PC-3 (cell line): ENCODE measurements around the gene CASZ1. TPM values are rescaled to one million over a fixed set of nuclear protein-coding genes. Genes with fewer than 3 reads are reported as not detected.

Source experiments
- ATAC-seq: fragments of 200-7000 bp; cut with Tn5 transposase; 2 replicates; pipeline ENCODE4 v1.9.1; 2020; ENCODE audit warnings: mild to moderate bottlenecking, moderate library complexity
- BruUV-seq: library from RNA; stranded (reverse); fragments of 400-500 nt; replicated peaks from 2 replicates; lab custom pipeline; 2021; lab: Mats Ljungman, UMichigan
- CTCF ChIA-PET: fragments of 300-600 bp; sonication (Branson Sonifier 250); formaldehyde crosslinking; loops from one replicate; lab custom pipeline; 2022; ENCODE audit warnings: antibody characterized with exemption; lab: Charles Lee
- POLR2A ChIA-PET: fragments of 300-600 bp; sonication (Branson Sonifier 250); formaldehyde crosslinking; loops from one replicate; lab custom pipeline; 2022; ENCODE audit warnings: antibody characterized with exemption; ENCODE audit not compliant: unreplicated experiment; lab: Charles Lee
- DNase-seq: peaks from one replicate; pipeline ENCODE4 v3.0.0-alpha.2; 2015
- H2AFZ ChIP-seq: fragments of 300-600 bp; sonication (generic); 2 replicates; pipeline ENCODE4 v1.6.0; 2016; ENCODE audit warnings: antibody characterized with exemption, low read length
- H3F3A ChIP-seq: fragments of 300-600 bp; sonication (generic); one replicate; pipeline ENCODE4 v1.6.0; 2017; ENCODE audit warnings: antibody characterized with exemption, low read length, control low read depth, mild to moderate bottlenecking; ENCODE audit not compliant: unreplicated experiment
- H3K27ac ChIP-seq: fragments of 300-600 bp; sonication (generic); 2 replicates; pipeline ENCODE4 v1.5.1; 2016; ENCODE audit warnings: mild to moderate bottlenecking, low read length
- H3K27me3 ChIP-seq: fragments of 300-600 bp; sonication (generic); 2 replicates; pipeline ENCODE4 v1.6.1; 2016; ENCODE audit warnings: low read length, mixed read lengths
- H3K36me3 ChIP-seq: fragments of 300-600 bp; sonication (generic); 2 replicates; pipeline ENCODE4 v1.6.1; 2016; ENCODE audit warnings: low read depth, mixed run types, low read length, mixed read lengths
- H3K4me1 ChIP-seq: fragments of 300-600 bp; sonication (generic); 2 replicates; pipeline ENCODE4 v1.5.1; 2016; ENCODE audit warnings: low read length; ENCODE audit not compliant: insufficient read depth
- H3K4me2 ChIP-seq: fragments of 300-600 bp; sonication (generic); 2 replicates; pipeline ENCODE4 v1.6.0; 2016; ENCODE audit warnings: low read length
- H3K4me3 ChIP-seq: fragments of 300-600 bp; sonication (generic); 2 replicates; pipeline ENCODE4 v1.5.1; 2016; ENCODE audit warnings: mild to moderate bottlenecking, low read length, mixed read lengths
- H3K79me2 ChIP-seq: fragments of 300-600 bp; sonication (generic); 2 replicates; pipeline ENCODE4 v1.6.1; 2017; ENCODE audit warnings: low read length, mixed read lengths
- H3K9ac ChIP-seq: fragments of 300-600 bp; sonication (generic); 2 replicates; pipeline ENCODE4 v1.6.0; 2016; ENCODE audit warnings: mild to moderate bottlenecking, low read length
- H3K9me2 ChIP-seq: fragments of 300-600 bp; sonication (generic); replicated peaks from 2 replicates; pipeline ENCODE4 v1.6.1; 2016; ENCODE audit warnings: mixed run types, low read length, mixed read lengths
- H3K9me3 ChIP-seq: fragments of 300-600 bp; sonication (generic); 2 replicates; pipeline ENCODE4 v1.6.1; 2016; ENCODE audit warnings: low read length, mixed read lengths
- H4K20me1 ChIP-seq: fragments of 300-600 bp; sonication (generic); 2 replicates; pipeline ENCODE4 v1.6.1; 2016; ENCODE audit warnings: low read length, mixed read lengths
- EZH2 ChIP-seq: fragments of 300-600 bp; sonication (generic); IDR thresholded peaks from one replicate; pipeline ENCODE4 v1.6.1; 2017; ENCODE audit warnings: antibody characterized with exemption, mild to moderate bottlenecking, low read length; ENCODE audit not compliant: unreplicated experiment
- EZH2phosphoT487 ChIP-seq: fragments of 300-600 bp; sonication (generic); IDR thresholded peaks from 2 replicates; pipeline ENCODE4 v1.6.1; 2018; ENCODE audit warnings: mild to moderate bottlenecking, antibody characterized with exemption, low read length, borderline replicate concordance
- intact Hi-C: fragments of 100-400 bp; cut with micrococcal nuclease; formaldehyde crosslinking; loops from 2 replicates; pipeline ENCODE4 v1.9.0; 2023
- total RNA-seq: library from RNA; depleted of rRNA; stranded (reverse); fragments of >200 nt; gene quantifications from 2 replicates; pipeline ENCODE4 v1.2.3, GENCODE V29; 2014
- TF ChIP-seq, protein P1 (sequence below): fragments of 300-600 bp; sonication (generic); conservative IDR thresholded peaks from 2 replicates; pipeline ENCODE4 v1.5.1; 2017; ENCODE audit warnings: antibody characterized with exemption, low read depth, mild to moderate bottlenecking, low read length

CASZ1 gene
- total RNA-seq, 1 experiment from 2014 or later: 12.8 TPM

- H3K79me2 ChIP-seq: no peaks in the 10 kb centered on the region
- H3K4me2 ChIP-seq: peak overlapping the region; percentile 91
- ATAC-seq: peak; percentile 47
- no peaks in the 10 kb centered on the region for H3K9me3 ChIP-seq
- H3K9me2 ChIP-seq: no peaks in the 10 kb centered on the region
- intact Hi-C loops: loop anchor here (2.0 to 5.0 kb wide), 3 partner anchors 100 to 182 kb away; no protein-coding TSS in a partner anchor
- H3F3A ChIP-seq: no peaks in the 10 kb centered on the region
- peak overlapping the region; percentile 83; the same call in 1 of the 2 replicates for H3K4me3 ChIP-seq
- H3K9ac ChIP-seq: no peak overlapping the region
- CTCF ChIA-PET: interaction anchor here (1.3 kb wide), 1 partner anchor 38 kb away, joined by 3 read pairs; no protein-coding TSS in a partner anchor
- H2AFZ ChIP-seq: no peak overlapping the region
- H3K36me3 ChIP-seq: no peaks in the 10 kb centered on the region
- no peaks in the 10 kb centered on the region for H3K27me3 ChIP-seq
- no peak overlapping the region for H3K27ac ChIP-seq
- TF ChIP-seq EZH2: no peak
- TF ChIP-seq, protein P1, sequence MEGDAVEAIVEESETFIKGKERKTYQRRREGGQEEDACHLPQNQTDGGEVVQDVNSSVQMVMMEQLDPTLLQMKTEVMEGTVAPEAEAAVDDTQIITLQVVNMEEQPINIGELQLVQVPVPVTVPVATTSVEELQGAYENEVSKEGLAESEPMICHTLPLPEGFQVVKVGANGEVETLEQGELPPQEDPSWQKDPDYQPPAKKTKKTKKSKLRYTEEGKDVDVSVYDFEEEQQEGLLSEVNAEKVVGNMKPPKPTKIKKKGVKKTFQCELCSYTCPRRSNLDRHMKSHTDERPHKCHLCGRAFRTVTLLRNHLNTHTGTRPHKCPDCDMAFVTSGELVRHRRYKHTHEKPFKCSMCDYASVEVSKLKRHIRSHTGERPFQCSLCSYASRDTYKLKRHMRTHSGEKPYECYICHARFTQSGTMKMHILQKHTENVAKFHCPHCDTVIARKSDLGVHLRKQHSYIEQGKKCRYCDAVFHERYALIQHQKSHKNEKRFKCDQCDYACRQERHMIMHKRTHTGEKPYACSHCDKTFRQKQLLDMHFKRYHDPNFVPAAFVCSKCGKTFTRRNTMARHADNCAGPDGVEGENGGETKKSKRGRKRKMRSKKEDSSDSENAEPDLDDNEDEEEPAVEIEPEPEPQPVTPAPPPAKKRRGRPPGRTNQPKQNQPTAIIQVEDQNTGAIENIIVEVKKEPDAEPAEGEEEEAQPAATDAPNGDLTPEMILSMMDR: peak; percentile 73
- peaks cover 18% of the 10 kb centered on the region for H3K4me1 ChIP-seq
- BruUV-seq: no TSS peak
- peak; percentile 66 for DNase-seq
- no peaks in the 10 kb centered on the region for H4K20me1 ChIP-seq
- POLR2A ChIA-PET: no interaction called here
These were observed 103.9 kb downstream of the CASZ1 start for GRCh38 chr1:10692401-10693021.

- no TSS peak for BruUV-seq
- no peaks in the 10 kb centered on the region for H3F3A ChIP-seq
- intact Hi-C loops: loop anchor here (2.0 to 5.0 kb wide), 3 partner anchors 101 to 181 kb away; no protein-coding TSS in a partner anchor
- H3K27me3 ChIP-seq: no peaks in the 10 kb centered on the region
- peaks cover 25% of the 10 kb centered on the region for H3K4me1 ChIP-seq
- H3K79me2 ChIP-seq: no peaks in the 10 kb centered on the region
- no peaks in the 10 kb centered on the region for H4K20me1 ChIP-seq
- H3K36me3 ChIP-seq: no peaks in the 10 kb centered on the region
- no peak overlapping the region for H3K9ac ChIP-seq
- no peak overlapping the region for H3K4me2 ChIP-seq
- DNase-seq (no peak), ATAC-seq (no peak)
- TF ChIP-seq EZH2 (no peak), EZH2phosphoT487 (no peak)
- TF ChIP-seq, protein P1: no peak
- no peak overlapping the region for H2AFZ ChIP-seq
- H3K9me2 ChIP-seq: no peaks in the 10 kb centered on the region
- H3K27ac ChIP-seq: no peak overlapping the region
- ChIA-PET POLR2A (no interaction called here), CTCF (interaction anchor here (1.3 kb wide), 1 partner anchor 39 kb away, joined by 3 read pairs; no protein-coding TSS in a partner anchor)
- no peak overlapping the region for H3K4me3 ChIP-seq
- H3K9me3 ChIP-seq: no peaks in the 10 kb centered on the region
These were observed 104.7 kb downstream of the CASZ1 start for GRCh38 chr1:10691740-10692125.

DNA sequence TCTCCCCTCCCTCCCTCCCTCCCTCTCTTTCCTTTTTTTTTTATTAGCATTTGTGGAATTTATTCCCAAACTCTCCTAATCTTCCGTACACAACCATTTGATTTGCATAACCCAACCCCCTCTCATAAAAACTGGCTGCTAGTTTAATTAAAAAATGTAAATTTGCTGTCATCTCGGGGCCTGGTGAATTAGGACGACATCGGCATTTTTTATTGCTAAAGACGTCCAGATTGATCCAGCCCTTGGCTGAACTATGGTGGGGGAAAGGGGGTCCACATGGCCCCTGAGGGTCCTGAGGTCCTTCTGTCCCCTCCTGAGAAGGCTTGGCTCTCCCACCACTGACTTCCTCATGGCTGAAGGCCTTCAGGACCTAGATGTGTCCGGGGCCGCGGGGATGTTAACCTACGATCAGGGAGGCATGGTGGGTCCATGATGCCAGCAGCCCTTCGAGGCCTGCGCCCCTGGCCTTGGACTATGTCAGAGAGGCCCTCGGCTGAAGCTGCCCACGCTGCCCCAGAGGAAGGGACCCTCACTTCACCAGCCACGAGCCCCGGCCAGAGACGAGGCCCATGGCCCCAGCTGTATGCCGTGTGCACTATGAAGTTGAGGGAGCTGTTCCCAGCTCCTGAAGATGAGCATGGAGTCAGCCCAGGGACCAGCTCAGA lies 105.2 kb downstream of the CASZ1 start:
- no peak overlapping the region for H3K9ac ChIP-seq
- no peaks in the 10 kb centered on the region for H3K27me3 ChIP-seq
- H3K9me3 ChIP-seq: no peaks in the 10 kb centered on the region
- BruUV-seq: no TSS peak
- H3K36me3 ChIP-seq: no peaks in the 10 kb centered on the region
- no peaks in the 10 kb centered on the region for H3K79me2 ChIP-seq
- ATAC-seq: no peak
- intact Hi-C loops: loop anchor here (5.0 kb wide), 1 partner anchor 101 kb away; no protein-coding TSS in a partner anchor
- H3K4me1 ChIP-seq: peaks cover 31% of the 10 kb centered on the region
- TF ChIP-seq, protein P1: no peak
- TF ChIP-seq EZH2 (no peak), EZH2phosphoT487 (no peak)
- H3F3A ChIP-seq: no peaks in the 10 kb centered on the region
- ChIA-PET POLR2A (no interaction called here), CTCF (no interaction called here)
- H3K4me2 ChIP-seq: no peak overlapping the region
- H3K4me3 ChIP-seq: no peak overlapping the region
- no peak for DNase-seq
- H4K20me1 ChIP-seq: no peaks in the 10 kb centered on the region
- H3K27ac ChIP-seq: no peak overlapping the region
- H2AFZ ChIP-seq: no peak overlapping the region
- H3K9me2 ChIP-seq: no peaks in the 10 kb centered on the region
